Duodenal mucosa (tissue), 2 donors: ENCODE results near the gene RANBP10.

ENCODE experiments used
- H3K27ac ChIP-seq: one replicate; pipeline ENCODE4 v1.7.0; 2013; ENCODE audit warnings: low read depth, low read length
- H3K27me3 ChIP-seq, 2 donors: one replicate each; pipeline ENCODE4 v1.7.0; 2013; ENCODE audit warnings: low read length in 2 of 2, control low read depth in 1 of 2; ENCODE audit not compliant: insufficient read depth in 2 of 2, control insufficient read depth in 1 of 2
- H3K36me3 ChIP-seq, 2 donors: one replicate each; pipeline ENCODE4 v1.7.0; 2013; ENCODE audit warnings: low read length in 2 of 2, control low read depth in 1 of 2; ENCODE audit not compliant: insufficient read depth in 2 of 2, control insufficient read depth in 1 of 2
- H3K4me1 ChIP-seq, 2 donors: one replicate each; pipeline ENCODE4 v1.7.0; 2013; ENCODE audit warnings: low read length in 2 of 2, control low read depth in 1 of 2; ENCODE audit not compliant: insufficient read depth in 2 of 2, control insufficient read depth in 1 of 2
- H3K4me3 ChIP-seq, 2 donors: one replicate each; pipeline ENCODE4 v1.7.0; 2013; ENCODE audit warnings: low read length in 2 of 2, low read depth in 1 of 2
- H3K9ac ChIP-seq, 2 donors: one replicate each; pipeline ENCODE4 v1.7.0; 2013; ENCODE audit warnings: low read length in 2 of 2, low read depth in 1 of 2
- H3K9me3 ChIP-seq, 2 donors: one replicate each; pipeline ENCODE4 v1.7.0; 2013; ENCODE audit warnings: low read length in 2 of 2, control low read depth in 1 of 2; ENCODE audit not compliant: control insufficient read depth in 1 of 2

Gene RANBP10

DNA sequence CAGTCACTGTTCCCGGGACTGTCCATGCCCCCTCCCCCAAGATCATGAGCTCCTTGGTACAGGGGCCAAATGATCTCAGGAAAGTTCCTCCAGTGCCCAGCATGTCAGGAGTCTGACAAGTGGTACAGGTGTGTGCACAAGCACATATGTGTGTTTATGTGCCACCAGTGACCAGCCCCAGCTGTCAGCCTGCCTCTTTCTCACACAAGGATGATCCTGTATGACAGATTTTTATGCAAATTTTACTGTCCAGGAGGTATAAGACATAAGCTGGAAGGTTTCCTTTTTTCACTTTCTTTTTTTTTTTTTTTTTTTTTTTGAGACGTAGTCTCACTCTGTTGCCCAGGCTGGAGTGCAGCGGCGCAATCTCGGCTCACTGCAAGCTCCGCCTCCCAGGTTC, 55.9 kb downstream of the RANBP10 start:
- Histone ChIP-seq H3K9me3 (no peaks in the 10 kb centered on the region), H3K9ac (no peak overlapping the region), H3K27ac (no peak overlapping the region), H3K36me3 (peaks cover 0 to 9% of the 10 kb centered on the region in 2 donors), H3K4me1 (peaks cover 5 to 6% of the 10 kb centered on the region in 2 donors), H3K4me3 (no peak overlapping the region), H3K27me3 (no peaks in the 10 kb centered on the region)

DNA sequence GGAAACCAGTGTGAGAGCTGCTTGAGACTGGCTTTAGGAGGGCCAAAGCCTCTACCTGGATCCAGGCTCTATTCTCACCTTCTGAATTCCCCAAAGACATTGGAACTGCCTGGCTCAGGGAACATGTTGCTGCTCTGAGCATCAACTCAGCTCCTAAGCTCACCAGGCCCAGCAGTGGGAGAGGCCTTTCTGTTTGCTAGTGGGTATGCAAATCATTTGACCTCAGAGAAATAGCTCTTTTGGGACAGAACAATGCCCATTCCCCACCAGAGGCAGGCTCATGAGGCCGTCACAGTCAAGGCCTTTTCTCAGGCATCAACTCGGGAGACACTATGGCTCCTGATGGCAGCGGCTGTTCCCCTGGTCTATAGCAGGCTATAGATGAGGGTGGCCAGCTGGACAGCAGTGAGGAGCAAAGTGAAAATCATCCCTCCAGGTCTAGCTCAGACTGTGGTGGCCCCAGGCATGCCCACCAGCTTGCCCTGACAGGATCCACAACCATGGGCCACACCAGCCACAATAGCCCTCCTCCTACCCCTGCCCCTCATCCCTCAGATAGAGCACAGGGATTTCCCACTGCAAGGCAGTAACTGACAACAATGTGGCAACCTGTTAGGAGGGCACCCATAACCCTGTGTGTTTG, 56.8 kb downstream of the RANBP10 start:
- Histone ChIP-seq H3K9me3 (no peaks in the 10 kb centered on the region), H3K9ac (no peak overlapping the region), H3K27me3 (no peaks in the 10 kb centered on the region), H3K36me3 (peaks cover under 1 to 10% of the 10 kb centered on the region in 2 donors), H3K4me3 (no peak overlapping the region), H3K27ac (no peak overlapping the region), H3K4me1 (peaks cover 5 to 6% of the 10 kb centered on the region in 2 donors)

DNA sequence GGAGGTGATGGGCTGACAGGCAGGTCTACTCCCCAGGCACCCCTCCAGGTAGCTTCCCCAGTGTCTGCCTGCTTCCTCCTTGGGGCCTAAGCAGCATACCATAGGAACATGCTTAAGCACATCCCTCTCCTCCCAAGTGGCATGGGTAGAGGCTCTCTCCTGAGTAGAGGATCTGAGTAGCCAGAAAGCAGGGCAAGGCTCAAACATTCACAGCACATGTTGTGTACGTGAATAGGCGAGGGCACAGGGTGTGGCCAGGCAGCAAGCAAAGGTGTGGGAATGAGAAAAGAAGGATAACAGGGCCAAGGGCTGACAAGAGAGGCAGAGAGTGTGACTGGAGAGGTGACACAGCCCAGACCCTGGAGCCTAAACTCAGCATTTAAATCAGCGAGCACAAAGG, 57.5 kb downstream of the RANBP10 start:
- Histone ChIP-seq H3K27me3 (no peaks in the 10 kb centered on the region), H3K9ac (no peak overlapping the region)

DNA sequence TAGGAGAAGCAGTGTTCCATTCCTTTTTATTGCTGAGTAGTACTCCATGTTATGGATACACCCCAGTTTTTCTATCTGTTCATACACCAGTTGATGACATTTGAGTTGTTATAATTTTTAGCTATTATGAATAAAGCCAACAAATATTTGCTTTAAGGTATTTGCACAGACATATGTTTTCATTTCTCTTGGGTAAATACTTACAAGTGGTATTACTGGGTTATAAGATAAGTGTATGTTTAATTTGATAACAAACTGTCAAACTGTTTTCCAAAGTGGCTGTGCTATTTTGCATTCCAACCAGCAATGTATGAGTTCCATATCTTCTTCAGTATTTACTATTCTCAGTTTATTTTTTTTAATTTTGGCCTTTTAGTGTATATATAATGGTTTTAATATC, 59.5 kb downstream of the RANBP10 start:
- Histone ChIP-seq H3K27me3 (no peaks in the 10 kb centered on the region), H3K9ac (no peak overlapping the region), H3K27ac (no peak overlapping the region), H3K4me1 (peaks cover 5 to 6% of the 10 kb centered on the region in 2 donors), H3K9me3 (no peaks in the 10 kb centered on the region), H3K36me3 (peaks cover 21 to 28% of the 10 kb centered on the region in 2 donors), H3K4me3 (no peak overlapping the region)

More for the DNA sequence above, 57.5 kb downstream of the RANBP10 start:
- Histone ChIP-seq H3K9me3 (no peaks in the 10 kb centered on the region), H3K4me1 (peaks cover 5 to 6% of the 10 kb centered on the region in 2 donors), H3K36me3 (peaks cover 8 to 17% of the 10 kb centered on the region in 2 donors), H3K27ac (no peak overlapping the region), H3K4me3 (no peak overlapping the region)

DNA sequence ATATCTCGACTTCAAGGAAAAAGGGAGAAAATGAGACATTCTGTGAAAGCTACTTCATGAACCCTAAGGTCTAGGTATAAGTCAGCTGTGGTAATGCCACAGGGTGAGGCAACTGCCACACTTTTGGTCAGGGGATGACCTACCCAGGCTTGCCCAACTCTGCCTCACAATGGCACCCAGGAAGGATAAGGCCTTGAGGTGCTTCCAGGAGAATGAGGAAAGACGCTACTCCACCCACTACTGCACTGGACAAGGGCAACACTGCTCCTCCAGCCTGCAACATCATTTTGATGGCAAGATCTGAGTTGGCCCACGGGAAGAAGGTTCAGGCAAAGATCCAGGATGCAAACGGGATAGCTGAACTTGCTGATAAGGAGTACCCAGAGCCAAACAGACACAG, 65.2 kb downstream of the RANBP10 start:
- Histone ChIP-seq H3K27ac (no peak overlapping the region), H3K4me3 (no peak overlapping the region), H3K9me3 (no peaks in the 10 kb centered on the region), H3K9ac (no peak overlapping the region), H3K4me1 (no peaks in the 10 kb centered on the region), H3K27me3 (no peaks in the 10 kb centered on the region), H3K36me3 (peaks cover 35 to 55% of the 10 kb centered on the region in 2 donors)

DNA sequence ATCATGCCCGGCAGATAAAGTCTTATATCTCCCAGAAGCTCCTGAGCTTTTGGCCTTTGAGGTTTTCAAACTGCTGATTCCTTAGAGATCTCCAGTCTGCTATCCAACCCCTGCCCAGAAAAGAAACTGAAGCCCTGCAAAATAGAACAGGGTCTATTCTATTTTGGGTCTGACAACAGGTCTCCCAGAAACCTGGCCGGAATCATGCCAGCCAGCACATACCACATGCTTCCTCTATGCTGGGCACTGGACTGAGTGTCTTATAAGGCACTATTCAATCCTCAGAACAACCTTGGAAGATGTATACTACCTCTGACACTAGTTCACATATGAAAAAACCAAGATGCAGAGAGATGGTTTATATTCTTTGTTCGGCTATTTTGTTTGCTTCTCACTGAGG, 66.0 kb downstream of the RANBP10 start:
- H3K4me3 ChIP-seq: no peak overlapping the region
- peaks cover 35 to 55% of the 10 kb centered on the region in 2 donors for H3K36me3 ChIP-seq
- no peaks in the 10 kb centered on the region for H3K27me3 ChIP-seq
- no peaks in the 10 kb centered on the region for H3K9me3 ChIP-seq
- no peak overlapping the region for H3K9ac ChIP-seq
- H3K27ac ChIP-seq: no peak overlapping the region
- H3K4me1 ChIP-seq: no peaks in the 10 kb centered on the region

DNA sequence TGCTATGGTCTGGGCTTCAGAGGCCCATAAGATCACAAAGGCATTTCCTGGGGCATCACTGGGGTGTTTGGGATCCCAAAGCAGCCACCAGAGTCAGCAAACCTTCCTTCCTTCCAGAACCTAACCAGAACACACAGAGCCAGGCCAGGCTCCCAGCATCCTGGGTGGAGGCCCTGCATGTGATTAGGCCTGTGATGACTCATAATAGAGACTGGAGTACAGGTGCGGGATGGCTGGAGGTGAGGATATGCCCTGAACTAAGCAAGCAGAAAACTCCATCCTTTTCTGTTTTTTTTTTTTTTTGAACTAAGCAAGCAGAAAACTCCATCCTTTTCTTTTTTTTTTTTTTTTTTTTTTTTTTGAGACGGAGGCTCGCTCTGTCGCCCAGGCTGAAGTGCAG, 69.5 kb downstream of the RANBP10 start:
- Histone ChIP-seq H3K4me3 (no peak overlapping the region), H3K36me3 (peaks cover 17 to 53% of the 10 kb centered on the region in 2 donors), H3K9ac (no peak overlapping the region), H3K9me3 (no peaks in the 10 kb centered on the region), H3K4me1 (no peaks in the 10 kb centered on the region), H3K27me3 (no peaks in the 10 kb centered on the region), H3K27ac (no peak overlapping the region)

DNA sequence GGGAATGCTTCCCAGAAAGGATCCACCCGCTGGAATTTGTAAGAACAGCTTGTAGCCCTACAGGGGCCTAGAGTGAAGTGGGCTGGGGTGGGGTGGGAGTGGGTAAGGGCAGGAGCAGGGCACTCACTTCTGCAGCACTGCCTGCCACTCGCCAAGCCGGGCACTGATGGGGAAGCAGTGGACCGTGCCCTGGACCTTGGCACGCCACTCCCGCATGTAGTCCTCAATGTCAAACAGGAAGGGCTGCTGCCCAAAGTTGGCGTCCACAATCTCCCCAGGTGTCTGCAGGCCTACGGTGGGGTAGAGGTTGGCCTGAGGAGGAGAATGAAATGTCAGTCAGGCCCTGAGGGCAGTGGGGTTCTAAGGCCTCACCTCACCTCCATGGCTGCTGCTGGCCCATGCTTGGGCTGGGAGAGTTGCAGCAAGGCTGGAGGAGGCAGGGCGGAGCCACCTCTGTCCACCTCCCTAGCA, 71.6 kb downstream of the RANBP10 start:
- Histone ChIP-seq H3K9ac (no peak overlapping the region), H3K27me3 (no peaks in the 10 kb centered on the region), H3K36me3 (peaks cover 20 to 58% of the 10 kb centered on the region in 2 donors), H3K4me1 (no peaks in the 10 kb centered on the region), H3K27ac (no peak overlapping the region), H3K4me3 (no peak overlapping the region), H3K9me3 (no peaks in the 10 kb centered on the region)

DNA sequence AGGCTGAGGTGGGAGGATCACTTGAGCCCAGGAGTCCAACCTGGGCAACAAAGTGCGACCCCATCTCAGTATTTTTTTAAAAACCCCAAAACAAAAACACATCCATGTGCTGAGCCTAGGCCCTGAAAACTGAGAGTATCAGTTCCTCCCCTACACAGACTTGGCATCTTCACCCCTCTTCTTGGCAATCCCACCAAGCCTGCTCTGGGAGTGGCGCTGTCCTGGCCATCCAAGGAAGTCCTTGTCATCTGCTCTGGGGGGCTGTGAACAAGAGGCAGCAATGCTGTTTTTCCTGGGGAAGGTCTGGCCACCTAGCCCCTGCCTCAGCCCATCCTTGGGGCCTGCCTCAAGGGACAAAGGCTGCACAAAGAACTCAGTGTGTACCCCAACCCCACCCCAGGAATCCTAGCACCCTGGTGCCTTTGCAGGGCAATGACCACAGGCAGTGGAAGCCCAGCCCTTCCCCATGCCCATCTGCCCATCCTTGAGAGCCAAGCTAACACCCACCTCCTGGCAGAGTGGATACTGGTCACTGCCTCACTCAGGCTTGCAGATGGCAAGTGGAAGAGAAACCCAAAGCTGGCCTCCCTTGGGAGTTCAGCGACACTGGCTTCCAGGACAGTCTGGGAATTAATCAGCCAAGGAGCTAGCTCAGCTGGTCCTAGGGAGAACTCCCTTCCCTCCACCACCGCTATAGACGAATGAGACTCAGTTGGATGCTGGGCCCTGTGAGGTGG, 72.5 kb downstream of the RANBP10 start:
- H3K9me3 ChIP-seq: no peaks in the 10 kb centered on the region
- H3K27me3 ChIP-seq: no peaks in the 10 kb centered on the region
- H3K4me1 ChIP-seq: no peaks in the 10 kb centered on the region
- no peak overlapping the region for H3K9ac ChIP-seq
- H3K27ac ChIP-seq: no peak overlapping the region
- no peak overlapping the region for H3K4me3 ChIP-seq
- peaks cover 28 to 59% of the 10 kb centered on the region in 2 donors for H3K36me3 ChIP-seq

DNA sequence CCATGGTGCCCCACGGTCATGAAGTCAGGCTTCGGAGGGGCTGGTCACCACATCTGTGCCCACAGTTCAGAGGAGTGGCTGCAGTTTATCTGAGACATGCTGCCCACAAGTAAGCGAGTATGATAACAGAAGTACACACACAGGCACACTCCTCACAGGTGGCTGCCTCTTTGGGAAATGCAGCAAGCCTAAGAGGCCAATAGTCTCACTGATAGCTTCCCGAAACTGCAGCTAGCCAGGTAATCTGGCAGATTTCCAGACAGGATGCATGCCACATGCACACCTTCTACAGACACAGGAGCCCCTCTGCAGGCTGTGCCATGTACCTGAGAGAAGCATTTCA, 74.6 kb downstream of the RANBP10 start:
- Histone ChIP-seq H3K27me3 (no peaks in the 10 kb centered on the region), H3K9ac (no peak overlapping the region), H3K4me1 (no peaks in the 10 kb centered on the region), H3K27ac (no peak overlapping the region), H3K9me3 (no peaks in the 10 kb centered on the region), H3K36me3 (peaks cover 39 to 75% of the 10 kb centered on the region in 2 donors), H3K4me3 (no peak overlapping the region)
